GM19328 (cell line): ENCODE results near the gene BCLAF1.

Source experiments
- ATAC-seq: cut with Tn5 transposase; IDR thresholded peaks from one replicate; pipeline ENCODE4 v1.9.1; 2021; ENCODE audit warnings: mild to moderate bottlenecking, moderate library complexity; ENCODE audit not compliant: unreplicated experiment

Gene BCLAF1

GRCh38 chr6:136289579-136290409 lies at the start of gene BCLAF1:
Gene BCLAF1 (minus strand): TSS chr6:136289846. CDS start chr6:136279866, 9,980 bp downstream.
- ATAC-seq: peak; percentile 91

- no peak for ATAC-seq
Observed at GRCh38 chr6:136338486-136338885, 48.8 kb upstream of the BCLAF1 start.

GRCh38 chr6:136337606-136338005 lies 48.0 kb upstream of the BCLAF1 start:
- ATAC-seq: no peak

- no peak for ATAC-seq
Observed at GRCh38 chr6:136337121-136337520, 47.5 kb upstream of the BCLAF1 start.

- no peak for ATAC-seq
Observed at GRCh38 chr6:136335736-136336363, 46.2 kb upstream of the BCLAF1 start.

GRCh38 chr6:136334853-136335252 lies 45.2 kb upstream of the BCLAF1 start:
- no peak for ATAC-seq

GRCh38 chr6:136334465-136334846 lies 44.8 kb upstream of the BCLAF1 start:
- no peak for ATAC-seq

GRCh38 chr6:136333824-136334464 lies 44.3 kb upstream of the BCLAF1 start:
- ATAC-seq: no peak

GRCh38 chr6:136331461-136331860 lies 41.8 kb upstream of the BCLAF1 start:
- ATAC-seq: no peak

- ATAC-seq: no peak
Observed at GRCh38 chr6:136330634-136331033, 41.0 kb upstream of the BCLAF1 start.

GRCh38 chr6:136326038-136326553 lies 36.5 kb upstream of the BCLAF1 start:
- no peak for ATAC-seq

- no peak for ATAC-seq
Observed at GRCh38 chr6:136324686-136325380, 35.2 kb upstream of the BCLAF1 start.

GRCh38 chr6:136323431-136324112 lies 33.9 kb upstream of the BCLAF1 start:
- ATAC-seq: no peak

- ATAC-seq: no peak
Observed at GRCh38 chr6:136319732-136320131, 30.1 kb upstream of the BCLAF1 start.

GRCh38 chr6:136318676-136319075 lies 29.0 kb upstream of the BCLAF1 start:
- ATAC-seq: no peak

GRCh38 chr6:136317971-136318370 lies 28.3 kb upstream of the BCLAF1 start:
- ATAC-seq: no peak

GRCh38 chr6:136317021-136317694 lies 27.5 kb upstream of the BCLAF1 start:
- no peak for ATAC-seq

GRCh38 chr6:136315594-136315993 lies 25.9 kb upstream of the BCLAF1 start:
- no peak for ATAC-seq

GRCh38 chr6:136312975-136313374 lies 23.3 kb upstream of the BCLAF1 start:
- ATAC-seq: no peak

- ATAC-seq: no peak
Observed at GRCh38 chr6:136309729-136310311, 20.2 kb upstream of the BCLAF1 start.
